SK-N-SH (cell line): ENCODE results near the gene SMPD3.

Experiments used
- CTCF ChIP-seq: fragments of 200-600 bp; sonication (generic); IDR thresholded peaks from 2 replicates; pipeline ENCODE4 v1.6.1; 2017; ENCODE audit warnings: antibody characterized with exemption, mild to moderate bottlenecking, moderate library complexity
- EP300 ChIP-seq, 2 experiments: IDR thresholded peaks; 2 replicates each; pipeline versions ENCODE4 v1.4.0 to v1.6.1; 2012; ENCODE audit warnings: borderline replicate concordance in 1 of 2, low read depth in 1 of 2, low read length in 1 of 2
- EZH2phosphoT487 ChIP-seq: fragments of 200-600 bp; sonication (generic); IDR thresholded peaks from 2 replicates; pipeline ENCODE4 v1.6.1; 2017; ENCODE audit warnings: low read depth, mixed run types, mild to moderate bottlenecking, antibody characterized with exemption, moderate library complexity, borderline replicate concordance

- TF ChIP-seq CTCF (no peak), EZH2phosphoT487 (no peak), EP300 (IDR thresholded peaks at IDR 0.05; ENCODE audit: borderline replicate concordance in 1 of 2, low read depth in 1 of 2, low read length in 1 of 2) (no peak)
These were observed 11.8 kb upstream of the SMPD3 start for GRCh38 chr16:68460067-68460466.
